WERI-Rb-1 (cell line): ENCODE data around the gene SHISA7.
"Not testable (repeated sequence)": the region's sequence is repeated elsewhere in the genome, so short reads cannot be mapped to it uniquely, and the experiment has no call there.

ENCODE experiments used
- DNase-seq: peaks from one replicate; pipeline ENCODE4 v3.0.0-alpha.2; 2020
- H3K27ac ChIP-seq: fragments of 250-450 bp; sonication (Bioruptor Pico); 2 replicates; pipeline ENCODE4 v1.5.1; 2020; ENCODE audit warnings: mild to moderate bottlenecking, moderate library complexity
- H3K27me3 ChIP-seq: fragments of 250-450 bp; sonication (Bioruptor Pico); 2 replicates; pipeline ENCODE4 v1.5.1; 2021; ENCODE audit warnings: mild to moderate bottlenecking, low read depth, moderate library complexity; ENCODE audit not compliant: insufficient read depth, severe bottlenecking
- H3K36me3 ChIP-seq: fragments of 250-450 bp; sonication (Bioruptor Pico); 2 replicates; pipeline ENCODE4 v1.5.1; 2020; ENCODE audit warnings: mild to moderate bottlenecking, moderate library complexity
- H3K4me3 ChIP-seq: 2 replicates; pipeline ENCODE4 v1.5.1; 2011; ENCODE audit warnings: low read depth, mild to moderate bottlenecking, control low read depth, low read length
- H3K9me3 ChIP-seq: fragments of 250-450 bp; sonication (Bioruptor Pico); 2 replicates; pipeline ENCODE4 v1.5.1; 2021; ENCODE audit warnings: mild to moderate bottlenecking, moderate library complexity; ENCODE audit not compliant: severe bottlenecking
- CTCF ChIP-seq: IDR thresholded peaks from 2 replicates; pipeline ENCODE4 v1.5.1; 2011; ENCODE audit warnings: low read depth, mild to moderate bottlenecking, control low read depth, inconsistent platforms, low read length

The SHISA7 gene

GRCh38 chr19:55453511-55454260 lies 10.6 kb upstream of the SHISA7 start:
- Histone ChIP-seq H3K9me3 (no peaks in the 10 kb centered on the region), H3K27ac (no peak overlapping the region), H3K27me3 (peaks cover 11% of the 10 kb centered on the region), H3K4me3 (no peak overlapping the region), H3K36me3 (peaks cover 9% of the 10 kb centered on the region; the same call in 1 of the 2 replicates)
- DNase-seq, result no peak
- TF ChIP-seq CTCF, result no peak

- Histone ChIP-seq H3K4me3 (no peak overlapping the region), H3K27ac (no peak overlapping the region), H3K36me3 (peaks cover 9% of the 10 kb centered on the region; the same call in 1 of the 2 replicates), H3K9me3 (no peaks in the 10 kb centered on the region), H3K27me3 (peaks cover 11% of the 10 kb centered on the region)
- TF ChIP-seq CTCF, result no peak
- DNase-seq, result peak; percentile 80
Measured at GRCh38 chr19:55452749-55453346, 9.7 kb upstream of the SHISA7 start.

GRCh38 chr19:55451965-55452748 lies 9.1 kb upstream of the SHISA7 start:
- H3K27me3 ChIP-seq, result peaks cover 11% of the 10 kb centered on the region
- peaks cover 9% of the 10 kb centered on the region; the same call in 1 of the 2 replicates for H3K36me3 ChIP-seq
- no peak for TF ChIP-seq CTCF
- no peaks in the 10 kb centered on the region for H3K9me3 ChIP-seq
- H3K27ac ChIP-seq, result no peak overlapping the region
- DNase-seq, result no peak
- peak overlapping the region; percentile 50 for H3K4me3 ChIP-seq

- Histone ChIP-seq H3K27me3 (peaks cover 11% of the 10 kb centered on the region), H3K4me3 (peak overlapping the region; percentile 50), H3K27ac (no peak overlapping the region), H3K9me3 (no peaks in the 10 kb centered on the region), H3K36me3 (peaks cover 9% of the 10 kb centered on the region; the same call in 1 of the 2 replicates)
- no peak for DNase-seq
- no peak for TF ChIP-seq CTCF
Measured at GRCh38 chr19:55451163-55451964, 8.3 kb upstream of the SHISA7 start.

GRCh38 chr19:55449469-55449868 lies 6.4 kb upstream of the SHISA7 start:
- Histone ChIP-seq H3K27me3 (peaks cover 11% of the 10 kb centered on the region), H3K9me3 (no peaks in the 10 kb centered on the region), H3K4me3 (no peak overlapping the region), H3K36me3 (peaks cover 3% of the 10 kb centered on the region; the same call in 1 of the 2 replicates), H3K27ac (no peak overlapping the region)
- TF ChIP-seq CTCF, result no peak
- DNase-seq, result no peak

GRCh38 chr19:55448175-55448490 lies 5.0 kb upstream of the SHISA7 start:
- H3K27me3 ChIP-seq, result peaks cover 16% of the 10 kb centered on the region
- not testable (repeated sequence) for DNase-seq, H3K9me3 ChIP-seq, H3K27ac ChIP-seq, H3K4me3 ChIP-seq, H3K36me3 ChIP-seq
